NB4 (cell line): ENCODE measurements around the gene ACVR1.

Source experiments
- MYC ChIP-seq: IDR thresholded peaks from 2 replicates; pipeline ENCODE4 v1.6.1; 2011; ENCODE audit warnings: low read depth, low read length
- TF ChIP-seq, protein P1 (sequence below): IDR thresholded peaks from one replicate; pipeline ENCODE4 v1.5.1; 2012; ENCODE audit warnings: low read depth, low read length

- TF ChIP-seq, protein P1, sequence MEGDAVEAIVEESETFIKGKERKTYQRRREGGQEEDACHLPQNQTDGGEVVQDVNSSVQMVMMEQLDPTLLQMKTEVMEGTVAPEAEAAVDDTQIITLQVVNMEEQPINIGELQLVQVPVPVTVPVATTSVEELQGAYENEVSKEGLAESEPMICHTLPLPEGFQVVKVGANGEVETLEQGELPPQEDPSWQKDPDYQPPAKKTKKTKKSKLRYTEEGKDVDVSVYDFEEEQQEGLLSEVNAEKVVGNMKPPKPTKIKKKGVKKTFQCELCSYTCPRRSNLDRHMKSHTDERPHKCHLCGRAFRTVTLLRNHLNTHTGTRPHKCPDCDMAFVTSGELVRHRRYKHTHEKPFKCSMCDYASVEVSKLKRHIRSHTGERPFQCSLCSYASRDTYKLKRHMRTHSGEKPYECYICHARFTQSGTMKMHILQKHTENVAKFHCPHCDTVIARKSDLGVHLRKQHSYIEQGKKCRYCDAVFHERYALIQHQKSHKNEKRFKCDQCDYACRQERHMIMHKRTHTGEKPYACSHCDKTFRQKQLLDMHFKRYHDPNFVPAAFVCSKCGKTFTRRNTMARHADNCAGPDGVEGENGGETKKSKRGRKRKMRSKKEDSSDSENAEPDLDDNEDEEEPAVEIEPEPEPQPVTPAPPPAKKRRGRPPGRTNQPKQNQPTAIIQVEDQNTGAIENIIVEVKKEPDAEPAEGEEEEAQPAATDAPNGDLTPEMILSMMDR, result no peak
- TF ChIP-seq MYC, result no peak
Observed at GRCh38 chr2:157722580-157723234, 153.4 kb downstream of the ACVR1 start.
